Muscle of arm (tissue), 12 donors: Measurements from ENCODE around the gene TGM2. TPM values are rescaled to one million over a fixed set of nuclear protein-coding genes. Genes with fewer than 3 reads are reported as not detected.

Source experiments
- DNase-seq: peaks from one replicate; pipeline ENCODE4 v3.0.0-alpha.2; 2013
- polyA plus RNA-seq, 12 donors: library from polyadenylated mRNA; unstranded; fragments of 120-200 nt; gene quantifications; one replicate each; pipeline ENCODE4 v1.2.1, GENCODE V29; 2013; ENCODE audit not compliant: insufficient read length in 12 of 12

The TGM2 gene
- polyA plus RNA-seq, 12 donors: 9.5 to 71.6 (median 12.8) TPM; not detected in 1

DNA sequence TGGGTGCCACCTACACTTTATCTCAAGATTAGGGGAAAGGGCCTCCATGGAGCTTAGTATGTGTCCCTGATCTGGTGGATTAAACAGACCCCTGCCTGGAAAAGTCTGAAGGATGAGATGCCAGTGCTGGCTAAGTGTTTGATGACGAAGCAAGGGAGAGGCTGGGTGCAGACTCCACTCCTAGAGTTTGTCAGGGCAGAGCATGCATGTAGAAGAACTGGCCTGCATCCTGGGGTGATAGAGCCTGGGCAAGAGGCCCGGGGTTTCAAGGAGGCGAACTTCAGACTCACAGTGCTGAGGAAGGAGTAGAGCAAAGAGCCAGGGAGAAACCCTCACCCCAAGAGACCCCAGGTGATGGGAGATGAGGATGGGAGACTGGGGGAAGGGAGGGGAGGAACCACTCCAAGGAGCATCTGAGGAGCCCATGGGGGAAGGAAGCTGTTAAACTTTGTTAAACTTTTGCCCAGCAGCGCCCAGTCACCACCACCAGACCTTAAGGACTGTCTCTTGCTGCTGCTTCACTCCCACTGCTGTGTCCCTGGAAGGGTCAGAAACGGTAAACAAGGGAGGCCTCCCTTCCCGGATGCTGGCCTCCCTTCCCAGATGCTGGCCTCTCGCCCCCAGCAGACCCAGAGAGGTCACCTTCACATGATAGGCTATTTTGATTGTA, 69.9 kb downstream of the TGM2 start:
- no peak for DNase-seq

DNA sequence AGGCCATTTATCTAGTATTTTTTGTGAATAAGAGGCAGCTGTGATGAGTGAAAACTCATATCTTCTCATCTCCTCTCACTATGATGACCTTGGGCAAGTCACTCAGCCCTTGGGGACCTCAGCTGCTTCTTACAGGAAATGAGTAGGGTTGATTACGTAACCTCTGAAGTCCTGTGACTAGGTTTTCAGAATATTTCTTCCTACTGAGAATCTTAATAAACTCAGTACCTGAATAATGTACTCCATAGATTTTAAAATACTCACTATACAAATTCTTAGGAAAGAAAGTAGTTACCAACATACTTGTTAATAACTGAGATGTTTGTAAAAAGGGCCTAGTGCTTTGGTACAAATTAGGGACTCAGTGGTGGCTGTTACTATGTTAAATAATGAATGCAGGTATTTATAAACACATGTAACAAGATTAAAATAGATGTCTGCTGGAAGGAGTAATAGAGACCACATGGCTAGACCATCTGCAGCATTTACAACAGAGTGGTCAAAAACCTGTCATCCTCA, 70.6 kb downstream of the TGM2 start:
- peak; percentile 52 for DNase-seq

DNA sequence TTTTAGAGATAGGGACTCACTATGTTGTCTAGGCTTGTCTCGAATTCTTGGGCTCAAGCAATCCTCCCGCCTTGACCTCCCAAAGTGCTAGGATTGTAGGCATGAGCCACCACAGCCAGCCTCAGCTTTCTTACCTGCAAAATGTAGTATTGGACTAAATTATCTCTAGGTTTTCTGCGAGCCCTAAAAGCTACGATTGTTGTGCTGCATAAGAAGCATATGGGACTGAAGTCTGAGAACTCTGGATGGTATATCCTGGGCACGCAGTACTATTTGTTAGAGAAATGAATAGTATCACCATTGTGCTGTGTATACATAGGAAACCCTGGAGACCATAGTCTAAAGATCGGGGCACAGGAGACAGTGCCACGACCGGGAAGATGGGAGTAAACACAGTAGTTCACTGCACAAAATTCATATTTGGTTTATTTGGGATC, 71.4 kb downstream of the TGM2 start:
- DNase-seq: no peak

DNA sequence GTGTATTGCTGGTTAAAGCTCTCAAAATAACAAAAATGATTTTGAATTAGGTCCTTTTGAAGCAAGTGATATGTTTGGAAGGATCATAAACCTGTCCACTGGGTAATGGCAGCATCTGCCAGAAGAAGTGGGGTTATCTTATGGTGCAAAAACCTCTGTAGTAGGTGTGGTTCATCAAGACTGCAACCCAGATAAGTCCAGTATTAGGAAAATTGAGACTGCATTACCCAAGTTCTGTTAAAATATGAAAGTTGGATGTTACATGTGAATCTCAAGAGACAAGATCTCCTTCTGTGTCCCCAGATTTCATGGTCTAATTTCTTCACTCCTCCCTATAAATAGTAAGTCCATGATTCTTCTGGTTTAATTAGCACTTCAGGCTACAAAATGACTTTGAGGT, 72.2 kb downstream of the TGM2 start:
- DNase-seq: no peak

DNA sequence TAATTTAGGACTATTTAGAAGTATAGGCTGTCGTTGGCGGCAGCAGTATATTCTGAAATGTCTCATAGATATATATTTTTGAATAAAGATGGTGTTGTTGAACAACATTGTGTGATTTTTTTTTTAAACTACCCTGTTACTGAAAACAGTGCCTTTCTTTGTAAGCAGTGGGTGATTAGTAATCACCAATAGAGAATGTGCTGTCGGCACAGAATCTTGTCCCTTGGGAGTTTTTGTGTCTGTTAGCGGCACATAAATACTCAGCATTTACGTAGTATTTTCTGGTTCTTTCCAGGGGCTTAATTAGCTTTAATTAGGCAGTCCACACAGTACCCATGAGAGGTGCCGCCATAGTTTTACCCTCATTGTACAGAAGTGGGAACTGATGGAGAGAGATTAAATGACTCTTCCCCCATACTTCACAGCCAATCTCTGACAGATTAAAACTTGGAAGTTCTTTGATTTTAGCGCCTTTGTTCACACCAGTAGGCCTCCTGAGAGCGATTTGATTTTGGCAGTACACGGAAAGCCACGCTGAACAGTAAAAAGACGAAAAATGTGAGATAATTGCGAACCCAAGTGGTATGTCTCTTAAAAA, 72.7 kb downstream of the TGM2 start:
- no peak for DNase-seq

DNA sequence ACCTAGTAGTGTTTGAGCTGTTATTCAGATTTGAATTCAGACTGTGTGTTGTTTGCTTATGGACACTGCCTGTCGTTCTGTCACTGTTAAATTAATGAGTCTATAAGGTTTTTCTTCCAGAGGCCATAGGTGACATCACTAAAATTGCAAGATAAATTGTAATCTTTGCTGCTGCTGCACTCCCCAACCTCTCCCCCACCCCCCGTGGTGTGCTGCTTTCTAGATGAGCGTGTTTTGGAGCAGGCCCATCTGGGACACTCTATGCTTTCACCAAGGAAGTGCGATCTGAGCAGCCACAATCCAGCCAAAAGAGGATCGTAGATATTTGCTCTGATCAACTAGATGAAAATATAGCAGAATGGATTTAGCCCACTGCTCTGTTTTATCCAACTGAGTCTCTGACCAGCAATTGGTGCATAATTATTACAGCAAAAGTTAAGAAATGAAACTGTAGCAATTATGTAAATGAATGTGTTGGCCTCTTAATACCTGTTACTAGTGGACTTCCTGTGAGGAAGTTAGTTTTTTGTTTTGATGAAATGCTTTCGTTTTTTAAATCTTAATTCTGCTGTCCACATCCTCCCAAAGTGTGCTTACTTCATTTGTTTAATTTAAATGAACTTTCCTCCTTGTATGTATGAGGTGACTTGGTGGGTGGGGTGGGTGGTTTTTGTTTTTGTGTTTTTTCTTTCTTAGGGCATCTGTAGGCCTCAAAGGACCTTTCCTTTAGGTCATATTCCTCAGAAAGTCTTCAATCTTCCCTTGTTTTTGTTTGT, 73.4 kb downstream of the TGM2 start:
- DNase-seq: no peak

DNA sequence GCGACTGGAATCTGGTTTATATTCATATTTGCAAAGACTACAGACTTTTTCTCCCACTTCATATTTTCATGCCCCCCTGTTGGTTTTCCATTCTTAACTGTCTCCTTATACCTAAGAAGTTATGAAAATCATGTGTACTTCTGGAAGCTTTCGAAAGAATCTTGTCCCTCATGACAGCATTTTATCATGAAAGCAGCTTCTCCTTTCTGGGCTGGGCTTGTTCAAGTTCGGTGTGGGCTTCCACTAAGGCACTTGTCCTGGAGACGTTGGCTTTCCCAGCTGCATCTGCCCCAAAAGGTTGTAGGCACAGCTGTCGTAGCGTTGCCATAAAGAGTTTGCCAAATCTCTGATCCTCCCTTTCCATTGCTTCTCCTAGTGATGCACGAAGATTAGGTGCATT, 75.0 kb downstream of the TGM2 start:
- no peak for DNase-seq

DNA sequence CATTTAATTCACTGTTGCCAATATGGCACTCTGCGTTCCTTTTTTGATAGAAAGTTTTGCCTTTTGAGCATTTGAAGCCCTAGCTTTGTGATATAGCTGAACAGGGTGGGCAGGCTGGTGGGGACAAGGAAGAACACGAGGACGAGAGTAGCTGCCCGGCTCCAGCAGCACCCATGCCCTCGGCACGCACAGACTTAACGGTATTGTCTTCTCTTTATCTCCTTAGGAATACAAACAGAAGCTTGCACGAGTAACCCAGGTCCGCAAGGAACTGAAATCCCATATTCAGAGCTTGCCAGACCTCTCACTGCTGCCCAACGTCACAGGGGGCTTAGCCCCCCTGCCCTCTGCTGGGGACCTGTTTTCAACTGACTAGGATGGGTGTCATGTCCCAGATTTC, 75.6 kb downstream of the TGM2 start:
- DNase-seq: no peak

DNA sequence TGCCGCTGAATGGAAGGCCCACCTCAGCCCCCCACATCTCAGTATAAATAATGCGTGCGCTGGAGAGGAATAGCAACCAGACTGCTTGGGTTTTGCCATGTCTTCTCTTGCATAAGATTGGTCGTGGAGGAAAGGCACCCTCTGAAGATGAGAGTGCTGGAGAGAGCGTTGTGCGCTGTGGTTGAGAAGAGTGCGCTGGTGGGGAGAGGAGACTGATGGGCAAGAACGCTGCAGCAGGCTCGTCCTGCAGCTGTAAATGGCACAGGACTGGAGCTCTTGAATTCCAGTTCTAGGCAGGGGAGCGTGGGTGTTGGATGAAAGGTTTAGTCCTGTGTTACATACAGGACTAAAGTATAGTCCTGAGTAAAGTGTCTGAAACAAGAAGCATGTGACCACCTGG, 80.0 kb downstream of the TGM2 start:
- DNase-seq: no peak

DNA sequence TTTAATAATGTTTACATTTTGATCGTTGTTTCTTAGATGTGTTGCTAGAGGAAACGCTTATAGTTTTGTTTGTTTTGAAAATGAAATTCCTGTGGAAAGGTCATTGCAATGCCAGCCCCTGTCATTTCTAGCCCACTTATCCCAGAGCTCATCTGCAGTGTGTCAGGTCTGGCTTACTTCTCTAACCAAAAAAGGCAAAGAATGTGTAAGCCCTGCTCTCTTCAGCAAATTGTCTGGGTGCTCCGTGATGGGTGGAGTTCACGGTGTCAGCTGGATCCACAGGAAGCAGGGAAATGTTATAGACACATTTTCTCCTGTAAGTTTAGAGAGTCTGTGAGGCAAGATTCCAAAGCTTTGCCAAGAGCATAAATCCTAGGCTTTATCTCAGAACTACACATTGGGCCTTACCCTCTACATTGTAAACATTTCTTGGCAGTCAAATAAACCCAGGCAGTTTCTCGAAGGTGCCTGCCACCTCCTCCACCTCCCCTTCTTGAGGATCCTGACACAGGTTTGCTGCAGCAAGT, 80.6 kb downstream of the TGM2 start:
- no peak for DNase-seq

DNA sequence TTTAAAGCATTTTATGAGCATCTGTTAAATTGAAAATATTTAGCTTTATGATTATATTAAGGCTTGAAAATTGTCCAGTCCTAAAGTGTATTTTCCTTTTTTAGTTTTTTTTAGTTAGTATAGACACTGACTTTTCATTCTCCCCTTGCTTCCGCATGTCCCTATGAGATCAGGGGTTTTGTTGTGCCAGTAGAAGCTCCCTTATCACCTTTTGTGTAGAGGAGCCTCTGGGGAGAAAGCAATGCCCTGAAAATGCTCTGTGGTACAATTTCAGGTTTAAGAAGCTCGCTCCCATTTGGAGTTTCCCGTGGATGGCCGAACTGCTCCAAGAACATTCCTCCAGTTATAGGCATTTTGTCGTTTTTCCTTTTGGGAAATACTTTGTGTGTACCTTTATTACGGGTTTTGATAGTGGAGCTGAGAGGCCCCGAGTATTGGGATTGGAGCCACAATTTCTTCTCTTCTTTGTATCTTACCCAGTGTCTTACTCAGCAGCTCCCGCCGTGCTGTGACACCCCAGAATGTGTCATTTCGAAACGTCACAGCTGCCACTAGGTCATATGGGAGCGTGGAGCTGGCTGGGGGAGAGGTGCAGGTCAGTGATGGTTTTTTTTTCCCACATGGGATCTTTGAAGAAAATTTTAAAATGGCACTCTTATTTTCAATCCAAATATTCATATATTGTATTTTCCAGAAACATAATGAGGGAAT, 81.6 kb downstream of the TGM2 start:
- DNase-seq: no peak

DNA sequence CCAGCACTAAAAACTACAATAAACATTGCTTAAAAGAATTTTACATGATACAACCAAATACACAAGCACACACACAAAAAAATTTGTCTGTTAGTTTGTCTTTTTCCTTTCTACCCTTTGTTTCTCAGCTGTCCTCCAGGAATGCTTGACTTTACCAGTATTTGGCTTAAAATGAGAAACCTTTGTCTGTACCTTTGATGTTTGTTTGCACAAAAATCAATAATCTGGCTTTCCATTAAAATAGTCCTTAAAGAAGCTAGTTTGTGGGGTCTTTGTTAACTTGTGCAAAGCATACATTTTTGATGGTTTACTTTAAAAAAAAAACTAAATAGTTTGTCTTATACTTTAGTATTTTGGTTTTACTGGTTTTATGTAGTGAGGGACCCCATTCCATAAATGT, 82.2 kb downstream of the TGM2 start:
- DNase-seq: no peak

DNA sequence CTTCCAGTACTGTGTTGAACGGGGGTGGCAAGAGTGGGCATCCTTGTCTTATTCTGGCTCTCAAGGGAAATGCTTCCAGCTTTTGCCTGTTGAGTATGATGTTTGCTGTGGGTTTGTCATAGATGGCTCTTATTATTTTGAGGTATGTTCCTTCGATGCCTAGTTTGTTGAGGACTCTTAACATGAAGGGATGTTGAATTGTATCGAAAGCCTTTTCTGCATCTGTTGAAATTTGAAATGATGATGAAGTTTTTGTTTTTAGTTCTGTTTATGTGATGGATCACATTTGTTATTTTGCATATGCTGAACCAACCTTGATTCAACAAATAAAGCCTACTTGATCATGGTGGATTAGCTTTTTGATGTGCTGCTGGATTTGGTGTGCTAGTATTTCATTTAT, 83.5 kb downstream of the TGM2 start:
- DNase-seq: no peak

DNA sequence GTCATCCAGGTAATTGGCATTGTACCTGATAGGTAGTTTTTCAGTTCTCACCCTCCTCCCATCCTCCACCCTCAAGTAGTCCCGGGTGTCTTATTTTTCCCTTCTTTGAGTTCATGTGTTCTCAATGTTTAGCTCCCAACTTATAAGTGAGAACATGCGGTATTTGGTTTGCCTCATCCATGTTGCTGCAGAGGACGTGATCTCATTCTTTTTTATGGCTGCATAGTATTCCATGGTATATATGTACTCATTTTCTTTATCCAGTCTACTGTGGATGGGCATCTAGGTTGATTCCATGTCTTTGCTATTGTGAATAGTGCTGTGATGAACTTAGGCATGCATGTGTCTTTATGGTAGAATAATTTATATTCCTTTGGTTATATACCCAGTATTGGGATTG, 85.7 kb downstream of the TGM2 start:
- no peak for DNase-seq

DNA sequence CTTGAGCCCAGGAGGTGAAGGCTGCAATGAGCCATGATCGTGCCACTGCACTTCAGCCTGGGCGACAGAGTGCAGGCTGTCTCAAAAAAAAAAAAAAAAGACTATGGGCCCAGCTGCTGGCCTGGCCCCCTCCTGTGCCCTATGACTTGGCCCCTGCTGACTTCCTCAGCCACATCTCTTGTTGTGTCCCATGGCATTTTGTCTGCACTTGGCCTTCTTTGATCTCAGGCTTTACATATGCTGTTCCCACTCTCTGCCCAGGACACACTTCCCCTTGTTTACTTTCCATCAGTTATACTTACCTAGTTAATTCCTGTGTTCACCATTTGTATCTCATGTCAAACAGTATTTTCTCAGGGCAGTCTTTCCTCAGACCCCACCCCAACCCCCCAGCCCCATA, 87.0 kb downstream of the TGM2 start:
- no peak for DNase-seq

Other genes with a start within 250 kb of the TGM2 start
- gene TTI1, start 131.8 kb downstream of the TGM2 start, polyA plus RNA-seq: 10 to 100 TPM in 11 of 12 donors, not detected in 1; 11.7 to 22.0 (median 17.1) TPM
- 10 to 100 TPM in 11 of 12 donors, not detected in 1; 20.2 to 34.2 (median 28.1) TPM for gene RPRD1B, start 131.5 kb downstream of the TGM2 start, polyA plus RNA-seq
- 10 to 100 TPM in 4 of 12 donors, 1 to 10 TPM in 7, not detected in 1; 7.1 to 15.1 (median 9.4) TPM for gene KIAA1755, start 95.5 kb upstream of the TGM2 start, polyA plus RNA-seq
- gene BPI, start 138.9 kb upstream of the TGM2 start, polyA plus RNA-seq: 1 to 10 TPM in 2 of 12 donors, under 1 TPM in 7, not detected in 3; 0.44 to 5.8 (median 0.53) TPM
- under 1 TPM in 2 of 12 donors, not detected in 10; 0.07 to 0.30 TPM for gene LBP, start 181.2 kb upstream of the TGM2 start, polyA plus RNA-seq